NB4 (cell line): ENCODE measurements around the gene SYTL2.
A peak's percentile ranks its signal among the peaks of the same experiment; 100 is the strongest.

Experiments used
- DNase-seq: peaks from one replicate; pipeline ENCODE4 v3.0.0; 2010; ENCODE audit warnings: low read depth
- H3K4me3 ChIP-seq: one replicate; pipeline ENCODE4 v1.5.1; 2011; ENCODE audit warnings: mild to moderate bottlenecking, low read depth, low read length, moderate library complexity
- CTCF ChIP-seq: IDR thresholded peaks from one replicate; pipeline ENCODE4 v1.5.1; 2012; ENCODE audit warnings: low read depth, low read length
- MYC ChIP-seq: IDR thresholded peaks from 2 replicates; pipeline ENCODE4 v1.6.1; 2011; ENCODE audit warnings: low read depth, low read length
- POLR2A ChIP-seq: IDR thresholded peaks from 2 replicates; pipeline ENCODE4 v1.6.1; 2011; ENCODE audit warnings: mild to moderate bottlenecking; ENCODE audit not compliant: insufficient read length; ENCODE audit errors: extremely low read depth
- TF ChIP-seq, protein P1 (sequence below): IDR thresholded peaks from 2 replicates; pipeline ENCODE4 v1.6.1; 2011; ENCODE audit warnings: low read depth, low read length

Gene SYTL2

DNA sequence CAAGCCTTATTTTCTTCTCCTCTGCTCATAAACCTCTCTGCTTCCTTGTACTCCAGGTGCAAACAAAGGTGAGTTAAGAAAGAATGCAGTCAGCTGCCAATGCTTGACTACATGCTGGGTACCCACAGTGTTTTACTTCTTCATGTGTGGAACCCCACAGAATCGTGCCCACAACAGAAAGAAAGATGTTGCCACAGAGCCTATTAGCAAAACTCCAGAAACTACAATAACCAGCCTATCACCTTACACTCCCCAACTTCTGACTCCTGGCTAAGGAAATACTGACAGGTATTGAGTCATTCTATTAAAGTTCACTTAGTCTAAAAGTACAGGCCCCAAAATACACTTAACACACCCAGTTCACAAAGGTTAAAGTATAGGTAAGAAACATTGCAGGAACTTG lies 68.1 kb downstream of the SYTL2 start:
- no peak for DNase-seq
- no peak overlapping the region for H3K4me3 ChIP-seq

DNA sequence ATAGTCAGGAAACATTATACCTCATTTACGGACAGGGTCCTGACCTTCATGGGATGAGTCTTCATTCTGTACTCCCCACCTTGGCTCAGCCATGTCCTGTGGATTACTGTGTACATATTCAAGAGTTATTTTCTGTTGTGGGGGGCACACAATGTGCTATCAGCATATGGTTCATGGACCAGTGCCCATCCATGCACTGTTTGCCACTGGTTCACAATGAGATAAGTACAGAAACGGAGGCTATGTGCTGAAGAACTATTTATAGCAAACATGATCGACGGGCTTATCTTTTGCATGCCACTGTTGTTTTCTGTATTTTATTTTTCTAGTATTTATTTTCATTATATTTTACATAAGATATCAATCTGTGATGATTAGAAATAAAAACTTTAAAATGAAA lies 68.6 kb downstream of the SYTL2 start:
- no peak overlapping the region for H3K4me3 ChIP-seq
- TF ChIP-seq CTCF (no peak), MYC (no peak), POLR2A (no peak)
- TF ChIP-seq, protein P1, sequence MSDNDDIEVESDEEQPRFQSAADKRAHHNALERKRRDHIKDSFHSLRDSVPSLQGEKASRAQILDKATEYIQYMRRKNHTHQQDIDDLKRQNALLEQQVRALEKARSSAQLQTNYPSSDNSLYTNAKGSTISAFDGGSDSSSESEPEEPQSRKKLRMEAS: no peak

More for the DNA sequence above, 68.1 kb downstream of the SYTL2 start:
- TF ChIP-seq, protein P1: no peak
- no peak for TF ChIP-seq CTCF

DNA sequence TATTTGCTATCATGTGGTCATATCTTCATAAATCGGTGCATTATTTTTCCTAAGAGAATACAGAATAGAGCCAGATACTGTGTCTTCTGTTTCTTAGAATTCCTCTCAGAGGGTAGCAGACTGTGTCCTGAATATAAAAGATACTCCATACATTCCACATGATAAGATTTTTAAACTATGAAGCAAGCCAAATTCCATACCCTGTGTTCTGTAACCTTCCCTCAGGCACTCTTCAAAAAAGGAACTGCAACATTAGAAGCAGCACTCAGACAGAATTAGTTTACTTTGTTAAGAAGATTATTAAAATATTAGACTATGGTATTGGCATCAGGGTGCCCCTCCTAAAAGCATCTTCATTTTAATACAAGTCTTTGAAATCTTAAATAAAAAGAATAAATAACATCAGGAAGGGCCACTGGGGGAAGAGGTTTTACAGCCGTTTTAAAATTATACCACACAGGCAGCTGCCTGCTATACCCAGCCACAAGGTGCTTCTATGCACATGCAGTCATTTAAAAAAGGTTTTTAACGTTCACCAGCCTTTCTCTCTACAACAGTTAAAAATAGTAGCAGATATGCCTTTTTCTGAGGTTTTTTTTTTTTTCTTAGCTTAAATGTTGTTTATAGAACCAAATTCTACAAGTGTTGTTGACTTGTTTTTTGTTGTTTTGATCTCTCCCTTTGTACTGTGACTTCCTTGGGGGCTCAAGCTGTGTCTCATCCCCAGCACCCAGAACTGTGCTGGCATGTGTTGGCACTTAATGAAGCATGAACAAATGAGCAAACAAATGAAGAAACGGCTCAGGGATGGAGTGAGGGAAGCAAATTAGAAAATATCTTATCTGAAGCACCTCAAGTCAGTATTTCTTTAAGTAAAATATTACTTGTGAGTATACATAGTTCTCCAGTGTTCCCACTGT lies 70.2 kb downstream of the SYTL2 start:
- no peak overlapping the region for H3K4me3 ChIP-seq
- no peak for DNase-seq
- TF ChIP-seq MYC (no peak), CTCF (no peak), POLR2A (no peak)
- TF ChIP-seq, protein P1: no peak

More for the DNA sequence above, 68.6 kb downstream of the SYTL2 start:
- DNase-seq: no peak

DNA sequence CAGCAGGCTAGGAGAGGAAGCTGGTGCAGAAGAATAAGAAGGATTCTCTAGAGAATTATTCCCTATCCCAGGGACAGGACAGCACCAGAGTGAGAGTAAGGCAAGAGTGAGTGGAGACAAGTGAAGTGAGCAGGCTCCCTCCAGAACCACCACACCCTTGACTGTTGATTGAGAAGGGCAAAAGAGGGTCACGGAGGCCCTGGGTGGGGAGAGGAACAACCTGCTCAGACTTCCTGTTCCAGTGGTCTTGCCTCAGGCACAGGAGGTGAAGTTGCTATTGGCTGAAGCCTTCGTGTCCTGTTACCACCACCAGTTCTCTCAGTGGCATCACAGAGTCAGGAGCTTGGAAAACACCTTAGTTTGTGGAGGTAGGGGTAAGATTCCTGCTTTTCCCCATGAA lies 73.2 kb downstream of the SYTL2 start:
- TF ChIP-seq POLR2A (no peak), MYC (no peak), CTCF (no peak)
- TF ChIP-seq, protein P1: no peak
- DNase-seq: peak; percentile 32
- no peak overlapping the region for H3K4me3 ChIP-seq

DNA sequence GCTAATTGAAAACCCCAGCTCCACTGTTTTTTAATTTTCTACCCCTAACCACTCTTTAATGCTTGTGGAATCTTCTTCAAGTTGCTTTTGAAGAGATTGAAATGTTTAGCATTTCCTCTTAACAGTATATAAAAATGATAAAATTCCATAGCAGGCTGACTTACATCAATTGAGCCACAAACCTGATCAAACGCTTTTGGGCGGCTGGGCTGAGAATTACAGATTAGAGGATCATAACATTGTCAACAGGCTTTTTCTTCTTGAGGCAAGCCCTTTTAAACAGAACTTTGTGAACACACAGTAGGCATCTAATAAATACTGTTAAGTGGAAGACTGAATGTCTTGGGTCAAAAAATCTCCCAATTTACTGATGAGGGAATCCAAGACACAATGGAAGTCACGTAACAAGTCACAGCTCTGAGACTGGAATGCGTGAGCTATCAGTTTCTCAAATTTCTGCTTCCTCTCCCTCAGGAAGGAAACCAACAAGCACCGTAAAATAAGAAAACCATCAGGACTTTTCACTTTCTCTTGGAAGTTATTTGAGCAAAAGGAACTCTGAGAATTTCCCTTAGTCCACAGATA lies 75.0 kb downstream of the SYTL2 start:
- TF ChIP-seq MYC (no peak), CTCF (no peak), POLR2A (no peak)
- TF ChIP-seq, protein P1: no peak
- no peak overlapping the region for H3K4me3 ChIP-seq

More for the DNA sequence above, 75.0 kb downstream of the SYTL2 start:
- no peak for DNase-seq
